Fibroblast of skin of right biceps (primary cell): ENCODE data around the gene ENTREP3.
A peak's percentile ranks its signal among the peaks of the same experiment; 100 is the strongest.
"Not testable (repeated sequence)": the region's sequence is repeated elsewhere in the genome, so short reads cannot be mapped to it uniquely, and the experiment has no call there.

Experiments
- DNase-seq: peaks from one replicate; pipeline ENCODE4 v3.0.0-alpha.2; 2013

The ENTREP3 gene

DNA sequence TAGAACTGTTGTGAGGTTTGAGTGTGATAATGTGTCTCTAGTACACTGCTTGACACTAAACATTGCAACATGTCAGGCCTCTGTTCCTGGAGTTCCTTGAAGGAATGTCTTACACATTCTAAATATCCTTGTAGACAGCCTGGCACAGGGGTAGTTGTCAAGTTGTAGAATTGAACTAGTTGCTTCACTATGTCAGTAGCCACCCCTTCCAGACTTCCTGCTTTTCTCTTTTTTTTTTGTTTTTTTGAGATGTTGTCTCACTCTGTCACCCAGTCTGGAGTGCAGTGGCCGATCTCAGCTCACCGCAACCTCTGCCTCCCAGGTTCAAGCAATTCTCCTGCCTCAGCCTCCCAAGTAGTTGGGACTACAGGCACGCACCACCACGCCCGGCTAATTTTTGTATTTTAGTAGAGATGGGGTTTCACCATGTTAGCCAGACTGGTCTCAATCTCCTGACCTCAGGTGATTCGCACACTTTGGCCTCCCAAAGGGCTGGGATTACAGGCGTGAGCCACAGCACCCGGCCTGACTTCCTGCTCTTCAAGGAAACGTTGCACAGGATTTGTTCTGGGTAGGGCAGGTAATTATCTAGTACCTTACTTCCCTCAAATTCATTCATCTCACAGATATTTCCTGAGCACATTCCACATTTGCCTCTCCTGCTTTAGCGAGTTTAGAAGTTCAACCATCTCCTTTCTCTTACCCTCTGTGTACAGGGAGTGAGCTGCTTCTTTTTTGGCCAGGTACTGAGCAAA is 34.9 kb downstream of the ENTREP3 start:
- DNase-seq: not testable (repeated sequence)

- DNase-seq: no peak
Measured at GRCh38 chr1:155219592-155220031, 35.7 kb downstream of the ENTREP3 start.

DNA sequence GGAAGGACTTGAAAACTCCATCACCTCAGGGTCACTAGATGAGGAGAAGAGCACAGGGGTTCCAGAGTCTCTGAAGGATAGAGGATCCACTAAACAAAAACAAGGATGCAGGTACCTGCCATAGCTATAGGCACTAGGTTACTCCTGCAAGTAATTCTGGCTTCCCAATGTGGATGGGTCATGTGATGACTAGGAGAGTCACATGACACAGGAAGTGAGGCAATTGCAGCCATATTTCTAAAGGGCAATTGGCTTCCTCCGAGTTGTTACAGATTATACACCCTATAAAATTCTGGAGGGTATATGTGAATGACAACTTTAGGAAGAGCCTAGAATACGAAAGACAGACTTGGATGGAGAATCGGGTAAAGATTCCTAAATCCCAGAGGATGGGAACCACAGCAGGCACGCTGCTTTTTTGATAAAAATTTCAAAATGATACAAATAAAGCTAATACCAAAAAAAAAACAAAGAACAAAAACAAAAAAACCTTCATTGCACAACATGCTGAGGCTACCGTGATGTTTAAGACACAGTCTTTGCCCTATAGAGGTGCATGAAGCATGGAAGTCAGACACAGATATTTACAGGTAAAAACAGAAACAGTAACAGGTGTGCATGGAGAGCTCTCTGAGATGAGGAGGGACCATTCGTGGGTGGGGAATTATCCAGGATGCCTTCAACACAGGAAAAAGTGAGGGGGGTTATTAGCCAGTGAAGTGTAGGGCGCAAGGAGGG is 36.3 kb downstream of the ENTREP3 start:
- DNase-seq: peak; percentile 64

GRCh38 chr1:155214702-155215101 is 40.6 kb downstream of the ENTREP3 start:
- DNase-seq: not testable (repeated sequence)

DNA sequence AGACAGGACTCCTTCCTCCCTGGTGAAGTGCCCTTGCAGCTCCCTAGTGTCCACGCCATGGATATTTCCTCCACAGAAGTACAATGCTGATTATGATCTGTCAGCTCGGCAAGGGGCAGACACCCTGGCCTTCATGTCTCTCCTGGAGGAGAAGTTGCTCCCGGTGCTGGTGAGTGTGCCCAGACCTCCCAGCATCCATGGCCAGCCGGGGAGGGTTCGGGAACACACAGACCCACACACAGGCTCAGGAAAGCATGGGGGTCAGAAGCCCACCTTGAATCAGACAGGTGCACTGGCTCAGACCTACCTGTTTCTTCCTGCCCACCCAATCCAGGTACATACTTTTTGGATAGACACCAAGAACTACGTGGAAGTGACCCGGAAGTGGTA is 43.2 kb downstream of the ENTREP3 start:
- not testable (repeated sequence) for DNase-seq

- peak; percentile 40 for DNase-seq
Measured at GRCh38 chr1:155211381-155212050, 43.8 kb downstream of the ENTREP3 start.

DNA sequence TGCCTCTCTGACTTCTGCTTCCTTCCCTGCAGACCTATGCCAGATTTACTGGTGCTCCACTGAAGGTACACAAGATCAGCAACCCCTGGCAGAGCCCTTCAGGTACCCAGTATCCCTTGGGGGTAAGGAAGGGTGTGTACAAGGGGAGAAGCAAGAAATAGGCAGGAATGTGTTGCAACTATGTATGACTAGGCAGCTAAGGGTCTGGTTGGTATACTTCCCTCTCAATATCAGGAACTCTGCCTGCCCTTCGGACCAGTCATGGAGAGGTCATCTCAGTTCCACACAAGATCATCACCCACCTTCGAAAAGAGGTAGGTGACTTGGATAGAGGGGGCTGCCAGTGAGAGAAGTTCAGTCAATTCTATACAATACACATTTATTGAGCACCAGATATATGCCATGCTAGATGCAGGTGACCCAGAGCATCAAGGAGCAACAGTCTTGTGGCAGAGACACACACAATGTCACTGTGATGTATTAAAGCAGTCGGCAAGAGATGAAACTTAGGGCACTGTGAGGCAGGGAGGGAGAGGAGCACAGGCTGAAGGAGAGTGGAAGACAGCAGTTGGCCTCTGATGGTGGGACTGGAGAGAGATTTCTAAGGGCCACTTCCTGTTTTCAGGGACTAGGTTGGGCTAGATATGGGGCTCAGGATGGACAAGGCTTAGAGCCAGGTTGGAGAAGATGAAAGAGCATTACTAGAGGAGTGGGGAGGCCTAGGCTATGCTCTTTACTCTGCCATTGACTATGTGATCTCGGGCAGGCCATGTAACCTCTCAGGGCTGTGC is 44.8 kb downstream of the ENTREP3 start:
- DNase-seq: no peak

DNA sequence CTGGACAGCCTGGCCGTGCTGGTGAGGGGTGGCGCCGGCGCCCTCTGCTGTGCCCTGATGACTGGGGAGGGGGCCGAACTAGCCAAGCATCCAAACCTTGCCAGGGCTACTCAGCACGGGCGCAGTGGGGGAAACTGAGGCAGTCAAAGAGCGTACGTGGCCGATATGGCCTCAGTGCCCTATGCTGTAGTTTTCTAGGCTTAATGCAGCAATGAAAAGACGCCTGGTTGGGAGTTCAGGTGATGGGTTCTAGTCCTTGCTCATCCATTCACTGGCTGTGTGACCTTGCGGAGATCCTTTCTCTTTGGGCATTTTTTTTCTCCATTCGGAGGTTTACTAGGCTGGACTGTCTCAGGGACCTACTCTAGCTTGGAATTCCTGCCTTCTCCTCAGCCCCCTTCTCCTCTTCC is 46.0 kb downstream of the ENTREP3 start:
- DNase-seq: no peak

GRCh38 chr1:155208541-155209311 is 46.6 kb downstream of the ENTREP3 start, which contains the start of gene MTX1:
Gene MTX1 (plus strand): TSS chr1:155208695. CDS start chr1:155208805, 110 bp downstream.
- DNase-seq: peak; percentile 86

DNA sequence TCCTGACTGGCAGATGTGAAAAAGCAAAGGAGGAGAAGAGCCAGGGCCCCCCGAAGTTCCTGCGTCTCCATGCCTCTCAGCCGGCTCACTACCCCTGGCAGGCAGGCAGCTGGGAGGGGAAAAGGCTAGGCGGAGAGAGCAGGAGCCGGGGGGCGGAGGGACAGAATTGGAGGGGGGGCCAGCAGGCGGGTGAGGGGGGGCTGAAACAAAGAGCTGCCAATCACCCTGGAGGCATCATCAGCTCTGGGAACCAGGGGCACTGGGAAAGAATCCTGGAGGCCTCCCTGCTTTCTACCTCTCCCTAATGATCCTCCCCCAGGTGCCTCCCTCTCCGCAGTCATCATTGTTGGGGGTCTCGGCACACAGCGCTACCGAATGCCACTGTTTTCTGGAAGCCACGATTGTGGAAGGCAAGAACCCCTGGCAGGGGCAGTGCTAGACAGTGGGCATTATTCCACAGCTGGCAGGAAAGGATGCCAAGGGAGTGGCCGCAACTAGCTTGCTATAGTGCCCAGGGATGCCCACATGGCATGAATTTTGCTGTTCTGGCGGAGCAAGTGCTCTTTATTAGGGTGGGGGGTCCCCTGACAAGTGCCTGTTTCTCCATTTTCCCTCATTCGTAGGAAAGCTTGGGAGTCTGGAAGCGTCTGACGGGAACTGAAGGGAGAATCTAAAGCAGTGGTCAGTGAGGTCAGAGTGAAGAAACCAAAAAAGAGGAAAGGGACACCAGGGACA is 47.3 kb downstream of the ENTREP3 start, which contains the start of gene THBS3:
Gene THBS3 (minus strand): TSS at position 92 of the 735 bp plus-strand sequence. CDS start 21 bp downstream, at position 71.
- peak; percentile 57 for DNase-seq

- peak; percentile 80 for DNase-seq
Measured at GRCh38 chr1:155206891-155207805, 48.1 kb downstream of the ENTREP3 start.

GRCh38 chr1:155205969-155206593 is 49.2 kb downstream of the ENTREP3 start:
- no peak for DNase-seq

GRCh38 chr1:155205035-155205434 is 50.2 kb downstream of the ENTREP3 start:
- no peak for DNase-seq

GRCh38 chr1:155202731-155203515 is 52.4 kb downstream of the ENTREP3 start:
- DNase-seq: no peak

GRCh38 chr1:155202198-155202597 is 53.1 kb downstream of the ENTREP3 start:
- DNase-seq: no peak

DNA sequence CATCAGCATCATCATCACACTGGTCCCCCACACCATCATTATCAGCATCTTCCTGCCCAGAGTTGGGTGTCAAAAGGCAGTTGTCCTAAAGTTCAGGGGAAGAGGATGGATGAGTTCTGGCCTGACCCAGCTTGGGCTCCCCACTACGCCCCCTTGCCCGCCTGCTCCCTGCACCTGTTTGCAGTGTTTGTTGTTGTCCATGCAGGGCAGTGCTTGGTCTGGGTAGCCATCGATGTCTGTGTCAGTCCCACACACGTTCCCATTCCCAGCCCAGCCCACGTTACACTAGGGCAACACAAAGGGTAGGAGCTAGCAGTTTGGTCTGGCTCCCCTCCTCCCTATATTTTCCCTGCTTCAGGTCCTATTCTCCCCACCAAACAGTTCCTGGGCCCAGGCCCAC is 54.4 kb downstream of the ENTREP3 start:
- DNase-seq: no peak

GRCh38 chr1:155199792-155200191 is 55.5 kb downstream of the ENTREP3 start:
- DNase-seq: no peak

GRCh38 chr1:155198547-155198906 is 56.8 kb downstream of the ENTREP3 start:
- DNase-seq: no peak
